ENCODE results near the gene HEY2.

GRCh38 chr6:125765944-125766343, 16.5 kb downstream of the HEY2 start:
- TF ChIP-seq GATA2 (IDR thresholded peaks at IDR 0.05; ENCODE audit: low read depth, low read length) (no peak), GATA3 (IDR thresholded peaks at IDR 0.05; ENCODE audit: low read depth, low read length) (no peak)

Data from SH-SY5Y (cell line).